PC-9 (cell line): ENCODE results near the gene ME2. TPM values are rescaled to one million over a fixed set of nuclear protein-coding genes. Genes with fewer than 3 reads are reported as not detected.

Experiments
- BruUV-seq: library from RNA; stranded (reverse); fragments of 400-500 nt; replicated peaks from 2 replicates; lab custom pipeline; 2021; lab: Mats Ljungman, UMichigan
- CTCF ChIA-PET: fragments of 300-600 bp; sonication (Branson Sonifier 250); formaldehyde crosslinking; loops from one replicate; lab custom pipeline; 2022; ENCODE audit warnings: antibody characterized with exemption; lab: Charles Lee
- POLR2A ChIA-PET: fragments of 300-600 bp; sonication (Branson Sonifier 250); formaldehyde crosslinking; loops from one replicate; lab custom pipeline; 2022; ENCODE audit warnings: antibody characterized with exemption; ENCODE audit not compliant: unreplicated experiment; lab: Charles Lee
- DNase-seq, 2 experiments: peaks; one replicate each; pipeline versions ENCODE4 v3.0.0 to v3.0.0-alpha.2; 2015 to 2022; ENCODE audit warnings: mixed read lengths in 1 of 2
- H2AFZ ChIP-seq: fragments of 200-600 bp; sonication (generic); 2 replicates; pipeline ENCODE4 v1.8.1; 2017; ENCODE audit warnings: antibody characterized with exemption
- H3F3A ChIP-seq: fragments of 200-600 bp; sonication (generic); 2 replicates; pipeline ENCODE4 v1.8.1; 2017; ENCODE audit warnings: antibody characterized with exemption, mild to moderate bottlenecking, low read depth; ENCODE audit not compliant: insufficient read depth
- H3K27ac ChIP-seq: fragments of 200-600 bp; sonication (generic); 2 replicates; pipeline ENCODE4 v1.6.1; 2016; ENCODE audit warnings: mixed run types
- H3K27me3 ChIP-seq: fragments of 200-600 bp; sonication (generic); 2 replicates; pipeline ENCODE4 v1.6.1; 2016; ENCODE audit warnings: low read depth, mixed run types; ENCODE audit not compliant: insufficient read depth
- H3K36me3 ChIP-seq: fragments of 200-600 bp; sonication (generic); 2 replicates; pipeline ENCODE4 v1.6.1; 2016; ENCODE audit warnings: low read depth, mixed run types
- H3K4me1 ChIP-seq: fragments of 200-600 bp; sonication (generic); replicated peaks from 2 replicates; pipeline ENCODE4 v1.6.1; 2016; ENCODE audit warnings: mixed run types; ENCODE audit not compliant: insufficient read depth
- H3K4me2 ChIP-seq: fragments of 200-600 bp; sonication (generic); 2 replicates; pipeline ENCODE4 v1.6.1; 2017; ENCODE audit warnings: mixed run types
- H3K4me3 ChIP-seq: fragments of 200-600 bp; sonication (generic); 2 replicates; pipeline ENCODE4 v1.6.1; 2016; ENCODE audit warnings: mixed run types
- H3K79me2 ChIP-seq: fragments of 200-600 bp; sonication (generic); 2 replicates; pipeline ENCODE4 v1.6.1; 2017; ENCODE audit warnings: low read depth, mixed run types
- H3K9me2 ChIP-seq: fragments of 200-600 bp; sonication (generic); 2 replicates; pipeline ENCODE4 v1.8.1; 2017; ENCODE audit warnings: mild to moderate bottlenecking; ENCODE audit not compliant: insufficient read depth
- H3K9me3 ChIP-seq: fragments of 200-600 bp; sonication (generic); 2 replicates; pipeline ENCODE4 v1.8.1; 2016; ENCODE audit warnings: low read depth; ENCODE audit not compliant: insufficient read depth
- H4K20me1 ChIP-seq: fragments of 200-600 bp; sonication (generic); 2 replicates; pipeline ENCODE4 v1.8.1; 2017; ENCODE audit not compliant: insufficient read depth
- EZH2 ChIP-seq: fragments of 200-600 bp; sonication (generic); IDR thresholded peaks from 2 replicates; pipeline ENCODE4 v1.8.0; 2017; ENCODE audit warnings: antibody characterized with exemption, low read depth
- intact Hi-C: fragments of 100-400 bp; cut with micrococcal nuclease; formaldehyde crosslinking; loops from one replicate; pipeline ENCODE4 v1.10.0; 2022; ENCODE audit not compliant: unreplicated experiment
- total RNA-seq: library from RNA; stranded (reverse); gene quantifications from 2 replicates; pipeline ENCODE4 v1.2.3, GENCODE V29; 2021
- TF ChIP-seq, protein P1 (sequence below): fragments of 200-600 bp; sonication (generic); conservative IDR thresholded peaks from 2 replicates; pipeline ENCODE4 v1.6.1; 2017; ENCODE audit warnings: mixed run types, antibody characterized with exemption, mild to moderate bottlenecking, moderate library complexity

ME2 gene
- total RNA-seq, 1 experiment from 2014 or later: 27.9 TPM

DNA sequence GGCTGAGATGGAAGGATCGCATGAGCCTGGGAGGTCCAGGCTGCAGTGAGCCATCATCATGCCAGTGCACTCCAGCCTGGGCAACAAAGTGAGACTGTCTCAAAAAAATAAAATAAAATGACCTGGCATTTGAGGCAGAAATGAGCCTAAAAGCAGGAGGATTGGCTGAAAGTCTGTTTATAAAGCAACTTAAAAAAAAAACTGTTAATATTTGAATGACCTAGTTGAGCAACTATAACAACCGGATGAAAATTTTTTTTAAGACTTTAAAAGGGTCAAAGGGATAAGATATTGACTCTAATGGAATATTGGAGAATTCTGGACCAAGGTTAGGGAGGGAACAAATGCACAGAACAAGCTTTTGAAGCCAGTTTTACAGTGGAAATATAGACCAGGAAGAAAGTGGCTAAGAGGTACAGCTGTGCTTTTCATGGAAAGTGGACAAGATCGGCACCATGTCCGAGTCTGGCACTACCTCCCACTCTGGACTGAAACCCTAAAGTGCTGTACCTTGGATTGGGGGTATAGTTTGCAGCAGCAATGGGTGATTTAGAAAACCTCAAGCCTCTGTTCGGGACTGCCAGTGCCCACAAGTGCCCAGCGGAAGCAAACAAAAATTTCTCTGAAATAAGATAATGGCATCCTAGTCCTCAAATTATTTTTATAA lies 55.8 kb downstream of the ME2 start:
- no peaks in the 10 kb centered on the region for H3K79me2 ChIP-seq
- ChIA-PET POLR2A (interaction anchor here (0.7 kb wide), 1 partner anchor 277 kb away, joined by 9 read pairs; no protein-coding TSS in a partner anchor), CTCF (no interaction called here)
- DNase-seq: no peak
- H3K27ac ChIP-seq: no peak overlapping the region
- no peaks in the 10 kb centered on the region for H3K9me3 ChIP-seq
- no peak overlapping the region for H2AFZ ChIP-seq
- BruUV-seq: no TSS peak
- no peaks in the 10 kb centered on the region for H3K9me2 ChIP-seq
- no peaks in the 10 kb centered on the region for H3K27me3 ChIP-seq
- intact Hi-C loops: no loop called here
- no peak for TF ChIP-seq EZH2
- TF ChIP-seq, protein P1, sequence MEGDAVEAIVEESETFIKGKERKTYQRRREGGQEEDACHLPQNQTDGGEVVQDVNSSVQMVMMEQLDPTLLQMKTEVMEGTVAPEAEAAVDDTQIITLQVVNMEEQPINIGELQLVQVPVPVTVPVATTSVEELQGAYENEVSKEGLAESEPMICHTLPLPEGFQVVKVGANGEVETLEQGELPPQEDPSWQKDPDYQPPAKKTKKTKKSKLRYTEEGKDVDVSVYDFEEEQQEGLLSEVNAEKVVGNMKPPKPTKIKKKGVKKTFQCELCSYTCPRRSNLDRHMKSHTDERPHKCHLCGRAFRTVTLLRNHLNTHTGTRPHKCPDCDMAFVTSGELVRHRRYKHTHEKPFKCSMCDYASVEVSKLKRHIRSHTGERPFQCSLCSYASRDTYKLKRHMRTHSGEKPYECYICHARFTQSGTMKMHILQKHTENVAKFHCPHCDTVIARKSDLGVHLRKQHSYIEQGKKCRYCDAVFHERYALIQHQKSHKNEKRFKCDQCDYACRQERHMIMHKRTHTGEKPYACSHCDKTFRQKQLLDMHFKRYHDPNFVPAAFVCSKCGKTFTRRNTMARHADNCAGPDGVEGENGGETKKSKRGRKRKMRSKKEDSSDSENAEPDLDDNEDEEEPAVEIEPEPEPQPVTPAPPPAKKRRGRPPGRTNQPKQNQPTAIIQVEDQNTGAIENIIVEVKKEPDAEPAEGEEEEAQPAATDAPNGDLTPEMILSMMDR: no peak
- H3K4me1 ChIP-seq: no peaks in the 10 kb centered on the region
- no peaks in the 10 kb centered on the region for H4K20me1 ChIP-seq
- H3K4me2 ChIP-seq: no peak overlapping the region
- peaks cover 9% of the 10 kb centered on the region; the same call in 1 of the 2 replicates for H3F3A ChIP-seq
- no peaks in the 10 kb centered on the region for H3K36me3 ChIP-seq
- no peak overlapping the region for H3K4me3 ChIP-seq

GRCh38 chr18:50935493-50936191 lies 56.7 kb downstream of the ME2 start:
- Histone ChIP-seq H3K4me3 (no peak overlapping the region), H3K9me2 (no peaks in the 10 kb centered on the region), H3K4me1 (no peaks in the 10 kb centered on the region), H3K9me3 (no peaks in the 10 kb centered on the region), H3K79me2 (no peaks in the 10 kb centered on the region), H3K27ac (no peak overlapping the region), H4K20me1 (no peaks in the 10 kb centered on the region), H3K27me3 (no peaks in the 10 kb centered on the region), H2AFZ (no peak overlapping the region), H3K4me2 (no peak overlapping the region), H3F3A (peaks cover 9% of the 10 kb centered on the region; the same call in 1 of the 2 replicates), H3K36me3 (no peaks in the 10 kb centered on the region)
- intact Hi-C loops: no loop called here
- BruUV-seq: no TSS peak
- no peak for TF ChIP-seq EZH2
- TF ChIP-seq, protein P1: no peak
- DNase-seq: no peak
- POLR2A ChIA-PET: no interaction called here
- CTCF ChIA-PET: no interaction called here

DNA sequence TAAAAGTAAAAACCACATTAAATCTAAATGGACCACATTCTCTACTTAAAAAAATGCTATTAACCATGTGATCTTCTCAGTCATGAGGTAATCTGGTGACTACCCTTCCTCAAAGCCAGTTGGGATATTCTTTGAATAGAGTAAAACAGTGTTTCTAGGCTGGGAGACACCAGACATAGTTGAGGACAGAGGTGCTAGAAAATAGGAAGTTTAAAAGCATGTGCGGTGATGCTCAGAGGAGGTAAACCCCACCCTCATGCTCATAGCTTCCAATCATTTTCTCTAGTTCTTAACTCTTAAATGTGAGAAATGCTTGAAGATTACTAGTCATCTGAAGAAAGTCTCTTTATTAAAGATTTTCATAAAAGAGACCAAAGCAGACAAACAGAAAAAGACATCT lies 58.3 kb downstream of the ME2 start:
- Histone ChIP-seq H3K4me2 (no peak overlapping the region), H3K4me3 (no peak overlapping the region), H3F3A (peaks cover 9% of the 10 kb centered on the region; the same call in 1 of the 2 replicates), H3K9me2 (no peaks in the 10 kb centered on the region), H2AFZ (no peak overlapping the region), H3K9me3 (no peaks in the 10 kb centered on the region), H3K27ac (no peak overlapping the region), H3K4me1 (no peaks in the 10 kb centered on the region), H4K20me1 (no peaks in the 10 kb centered on the region), H3K79me2 (no peaks in the 10 kb centered on the region), H3K36me3 (no peaks in the 10 kb centered on the region), H3K27me3 (no peaks in the 10 kb centered on the region)
- POLR2A ChIA-PET: no interaction called here
- CTCF ChIA-PET: no interaction called here
- no TSS peak for BruUV-seq
- TF ChIP-seq, protein P1: no peak
- TF ChIP-seq EZH2: no peak
- no peak for DNase-seq
- intact Hi-C loops: no loop called here
